GM12892 (cell line): ENCODE results near the gene FAM3D.

Experiments used
- POLR2A ChIP-seq: IDR thresholded peaks from 2 replicates; pipeline ENCODE4 v1.6.1; 2011; ENCODE audit warnings: low read depth, low read length, control low read depth
- TAF1 ChIP-seq: IDR thresholded peaks from 2 replicates; pipeline ENCODE4 v1.6.1; 2011; ENCODE audit warnings: low read depth, mild to moderate bottlenecking, control low read depth, low read length, borderline replicate concordance

- TF ChIP-seq POLR2A (no peak), TAF1 (no peak)
These were observed 40.0 kb upstream of the FAM3D start for GRCh38 chr3:58706395-58707167.
